Measurements from ENCODE around the gene TNRC6B.
"Not testable (repeated sequence)": the region's sequence is repeated elsewhere in the genome, so short reads cannot be mapped to it uniquely, and the experiment has no call there.

TNRC6B gene

DNA sequence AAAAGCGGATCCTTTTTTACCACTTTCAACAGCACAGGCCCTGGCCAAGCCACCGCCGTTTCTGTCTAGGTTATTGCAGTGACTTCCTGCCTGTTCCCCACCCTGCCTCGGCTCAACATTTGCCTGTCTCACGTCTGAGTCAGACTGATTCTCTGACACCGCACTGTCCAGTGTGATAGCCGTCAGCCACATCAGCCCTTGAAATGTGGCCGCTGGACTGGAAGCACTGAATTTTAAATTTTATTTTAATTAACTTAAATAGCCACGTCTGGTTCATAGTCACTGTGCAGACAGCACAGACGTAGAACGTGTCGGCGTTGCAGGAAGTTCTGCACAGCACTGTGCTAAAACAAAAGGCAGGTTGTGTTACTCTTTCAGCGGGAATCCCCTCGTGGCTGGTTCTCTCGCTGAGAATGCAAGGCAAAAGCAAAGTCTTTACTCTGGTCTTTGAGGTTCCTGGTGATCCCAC lies 112.3 kb downstream of the TNRC6B start:
- DNase-seq (ENCODE audit: low read depth in 2 of 2): peak; percentile 27 to 35

DNA sequence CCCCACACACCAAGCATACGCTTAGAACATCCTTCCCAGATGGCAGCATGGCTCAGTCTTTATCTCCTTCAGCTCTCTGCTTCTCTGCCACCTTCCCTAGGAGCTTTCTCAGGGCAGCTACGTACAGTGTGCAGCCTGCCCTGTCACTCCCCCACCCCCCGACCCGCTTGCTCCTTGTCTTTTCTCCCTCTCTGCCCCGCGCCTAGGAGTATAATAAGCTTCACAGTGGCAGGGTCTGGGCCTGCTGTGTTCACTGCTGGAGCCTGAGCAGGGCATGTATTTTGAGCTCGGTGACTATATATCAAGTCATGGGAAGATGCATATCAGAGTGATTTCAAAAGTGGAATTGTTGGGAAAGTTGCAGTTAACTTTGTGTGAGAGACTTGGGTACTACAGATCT lies 112.8 kb downstream of the TNRC6B start:
- no peak for DNase-seq (ENCODE audit: low read depth in 2 of 2)

DNA sequence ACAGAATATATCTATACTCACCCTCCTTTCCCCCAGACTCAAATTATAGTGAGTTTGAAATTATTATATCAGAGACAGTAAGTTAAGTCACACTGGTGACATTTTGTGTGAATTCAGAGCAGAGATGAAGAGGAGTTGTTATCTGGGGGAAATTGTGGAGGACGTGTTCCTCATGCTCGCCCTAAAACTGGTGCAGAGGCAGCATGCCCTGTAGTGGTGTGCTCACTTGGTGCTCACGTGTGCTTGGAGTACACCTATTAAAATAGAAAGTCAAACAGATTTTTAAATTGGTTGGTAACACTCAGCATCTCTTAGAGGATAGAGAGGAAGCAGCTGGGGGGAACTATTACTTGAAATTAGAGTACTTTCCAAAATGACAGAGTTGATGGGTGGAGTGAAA lies 117.0 kb downstream of the TNRC6B start:
- DNase-seq (ENCODE audit: low read depth in 2 of 2): no peak

DNA sequence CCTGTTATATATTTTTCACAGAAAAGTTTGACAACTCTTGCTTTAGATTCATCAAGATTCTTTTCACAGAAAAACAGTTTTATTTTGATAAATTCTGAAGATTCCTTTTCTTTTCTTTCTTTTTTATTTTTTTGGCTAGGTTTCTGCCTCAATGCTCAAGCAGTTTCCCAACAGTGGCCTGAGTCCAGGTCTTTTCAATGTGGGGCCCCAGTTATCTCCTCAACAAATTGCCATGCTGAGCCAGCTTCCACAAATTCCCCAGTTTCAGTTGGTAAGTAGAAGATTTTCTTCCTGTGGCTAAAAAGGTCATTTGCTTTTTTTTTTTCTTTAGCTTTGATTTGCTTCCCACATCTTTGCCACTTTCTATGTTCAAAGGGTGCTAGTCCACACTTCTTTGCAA lies 122.6 kb downstream of the TNRC6B start:
- no peak for DNase-seq (ENCODE audit: low read depth in 2 of 2)

GRCh38 chr22:40300884-40301672 lies 123.4 kb downstream of the TNRC6B start:
- DNase-seq (ENCODE audit: low read depth in 2 of 2): no peak

GRCh38 chr22:40302149-40302548 lies 124.4 kb downstream of the TNRC6B start:
- no peak for DNase-seq (ENCODE audit: low read depth in 2 of 2)

- DNase-seq (ENCODE audit: low read depth in 2 of 2): no peak
Observed at GRCh38 chr22:40305625-40306024, 127.9 kb downstream of the TNRC6B start.

DNA sequence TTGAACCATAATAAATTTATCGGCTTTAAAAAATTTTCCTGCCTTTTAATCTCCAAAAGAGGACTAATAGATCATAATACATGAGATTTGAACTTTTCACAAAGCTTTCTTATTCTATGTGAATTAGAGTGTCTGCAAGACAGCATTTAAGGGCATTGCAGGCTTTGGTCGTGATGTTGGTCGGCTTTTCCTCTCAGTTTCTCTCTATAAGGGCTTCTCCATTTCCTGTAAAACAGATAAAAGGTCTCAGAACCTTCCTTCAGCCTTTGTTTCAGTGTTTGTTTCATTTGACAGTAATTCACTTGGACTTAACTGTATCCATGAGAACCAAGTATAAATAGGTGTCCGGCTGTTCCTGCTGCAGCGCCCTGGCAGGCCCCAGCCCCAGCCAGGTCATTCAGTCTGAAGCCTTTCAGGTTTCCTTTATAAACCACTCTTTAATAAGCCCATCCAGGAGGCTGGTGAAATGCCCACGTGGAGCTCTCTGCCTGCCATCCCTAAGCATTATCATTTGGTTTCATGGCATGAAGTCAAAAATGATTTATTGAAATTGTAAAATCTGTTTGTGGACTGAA lies 131.4 kb downstream of the TNRC6B start:
- no peak for DNase-seq (ENCODE audit: low read depth in 2 of 2)

DNA sequence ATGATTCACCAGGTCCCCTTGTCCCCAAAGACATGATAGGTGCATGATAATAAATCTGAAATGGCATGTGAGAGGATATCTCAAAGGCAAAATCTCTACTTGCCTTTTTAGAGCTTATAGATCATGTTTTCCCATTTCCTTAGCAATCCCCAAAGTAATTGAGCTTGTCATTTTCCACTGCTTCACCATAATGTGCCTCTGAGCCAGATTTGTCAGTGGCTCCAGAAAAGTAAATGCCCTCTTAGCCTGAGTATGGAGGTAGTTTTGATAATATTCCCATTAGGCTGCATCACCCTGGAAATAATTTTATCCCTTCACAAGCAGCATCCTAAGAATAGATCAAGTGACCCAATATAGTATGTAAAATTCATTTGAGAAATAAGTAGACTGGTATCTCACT lies 131.9 kb downstream of the TNRC6B start:
- no peak for DNase-seq (ENCODE audit: low read depth in 2 of 2)

DNA sequence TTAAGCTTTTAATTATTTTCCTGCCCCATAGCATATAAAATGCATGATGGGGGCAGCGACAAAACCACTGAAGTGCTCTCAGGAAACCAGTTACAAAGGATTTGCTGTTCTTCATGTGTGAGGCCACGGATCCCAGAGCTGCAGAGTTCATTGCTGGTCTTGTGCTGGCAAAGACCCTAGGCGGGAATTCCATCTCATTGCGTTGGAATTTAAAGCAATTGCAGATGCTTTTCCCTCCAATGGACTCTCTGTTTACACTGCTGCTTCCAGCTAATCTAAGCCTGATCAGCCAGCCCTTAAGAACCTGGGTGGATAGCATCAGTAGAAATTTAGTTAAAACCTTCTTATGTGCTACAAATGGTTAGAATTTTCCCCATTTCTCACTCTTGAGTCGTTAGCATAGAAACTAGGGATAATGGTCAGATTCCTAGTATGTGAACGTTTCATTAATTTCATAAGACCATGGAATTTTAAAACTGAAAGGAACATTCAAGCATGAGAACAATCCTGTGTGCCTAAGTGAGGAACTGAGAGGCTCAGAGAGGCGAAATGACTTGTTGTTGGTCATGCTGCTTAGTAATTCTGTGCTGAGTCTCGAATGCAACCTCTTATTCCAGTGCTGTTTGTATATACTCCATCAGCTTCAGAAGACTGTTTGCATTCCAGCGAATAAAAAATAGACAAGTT lies 132.5 kb downstream of the TNRC6B start:
- no peak for DNase-seq (ENCODE audit: low read depth in 2 of 2)

GRCh38 chr22:40310768-40311120 lies 133.0 kb downstream of the TNRC6B start:
- no peak for DNase-seq (ENCODE audit: low read depth in 2 of 2)

DNA sequence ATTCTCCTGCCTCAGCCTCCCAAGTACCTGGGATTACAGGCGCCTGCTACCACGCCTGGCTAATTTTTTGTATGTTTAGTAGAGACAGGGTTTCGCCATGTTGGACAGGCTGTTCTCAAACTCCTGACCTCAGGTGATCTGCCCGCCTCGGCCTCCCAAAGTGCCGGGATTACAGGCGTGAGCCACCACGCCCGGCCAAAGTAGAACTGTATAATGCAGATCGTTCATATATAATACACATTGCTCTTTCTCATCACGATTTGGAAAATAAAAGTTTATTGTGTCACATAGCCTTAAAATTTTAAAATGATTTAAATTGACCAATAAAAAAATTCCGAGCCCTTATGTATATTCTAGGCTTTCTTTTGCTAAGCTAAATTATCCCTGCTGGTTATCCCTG lies 133.9 kb downstream of the TNRC6B start:
- DNase-seq (ENCODE audit: low read depth in 2 of 2): not testable (repeated sequence)

- no peak for DNase-seq (ENCODE audit: low read depth in 2 of 2)
Observed at GRCh38 chr22:40312050-40312449, 134.3 kb downstream of the TNRC6B start.

- DNase-seq (ENCODE audit: low read depth in 2 of 2): no peak
Observed at GRCh38 chr22:40313007-40313406, 135.3 kb downstream of the TNRC6B start.

GRCh38 chr22:40314041-40314440 lies 136.3 kb downstream of the TNRC6B start:
- no peak for DNase-seq (ENCODE audit: low read depth in 2 of 2)

DNA sequence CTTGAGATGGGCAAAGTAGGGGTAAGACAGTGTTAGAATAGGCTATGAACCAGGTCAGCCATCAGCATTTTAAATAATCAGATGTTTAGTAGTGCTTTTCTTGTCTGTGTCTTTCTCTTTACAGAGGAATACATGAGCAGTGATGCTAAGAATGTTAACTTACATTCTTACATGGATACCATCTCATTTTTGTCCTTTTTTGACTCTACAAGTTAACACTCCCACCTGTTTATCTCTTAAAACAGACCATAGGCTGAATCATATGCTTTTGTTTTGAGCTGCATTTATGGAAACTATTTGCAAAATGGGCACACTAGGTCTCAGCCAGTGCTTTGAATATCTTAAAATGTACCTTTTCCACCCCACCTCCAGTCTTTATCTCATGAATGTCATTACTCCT lies 143.0 kb downstream of the TNRC6B start:
- DNase-seq (ENCODE audit: low read depth in 2 of 2): no peak

DNA sequence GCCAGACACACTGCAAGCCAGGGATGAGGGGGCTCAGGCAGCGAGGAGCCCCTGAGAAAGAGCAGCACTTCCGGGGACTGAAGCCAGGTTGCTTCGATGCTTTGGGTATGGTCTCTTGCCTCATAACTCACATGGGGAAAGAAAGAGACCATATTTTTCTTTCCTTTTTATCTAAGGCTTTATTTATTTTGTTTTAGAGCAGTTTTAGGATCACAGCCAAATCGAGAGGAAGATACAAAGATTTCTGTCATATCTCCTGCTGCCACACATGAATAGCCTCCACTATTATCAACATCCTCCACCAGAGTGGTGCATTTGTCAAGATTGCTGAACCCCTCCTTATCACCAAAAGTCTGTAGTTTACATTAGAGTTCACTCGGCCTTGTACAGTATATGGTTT lies 144.3 kb downstream of the TNRC6B start:
- no peak for DNase-seq (ENCODE audit: low read depth in 2 of 2)

DNA sequence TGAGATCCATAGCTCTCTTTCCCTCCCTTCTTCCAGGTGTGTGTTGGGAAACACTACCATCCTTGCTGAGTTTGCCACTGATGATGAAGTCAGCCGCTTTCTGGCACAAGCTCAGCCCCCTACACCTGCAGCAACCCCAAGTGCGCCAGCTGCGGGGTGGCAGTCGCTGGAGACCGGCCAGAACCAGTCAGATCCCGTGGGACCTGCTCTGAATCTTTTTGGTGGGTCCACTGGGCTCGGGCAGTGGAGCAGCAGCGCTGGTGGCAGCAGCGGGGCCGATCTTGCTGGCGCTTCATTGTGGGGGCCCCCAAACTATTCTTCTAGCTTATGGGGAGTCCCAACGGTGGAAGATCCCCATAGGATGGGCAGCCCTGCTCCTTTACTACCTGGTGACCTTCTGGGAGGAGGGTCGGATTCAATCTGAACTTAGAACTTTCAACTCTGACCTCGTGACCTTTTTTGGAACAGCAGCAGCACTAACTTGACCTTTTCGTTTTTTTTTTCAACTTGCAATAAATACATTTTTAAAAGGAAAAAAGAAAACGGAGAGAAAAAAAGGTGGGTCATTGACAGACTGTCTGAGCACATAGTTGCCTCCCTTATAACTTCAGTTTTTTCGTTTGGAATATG lies 145.2 kb downstream of the TNRC6B start:
- no peak for DNase-seq (ENCODE audit: low read depth in 2 of 2)

- no peak for DNase-seq (ENCODE audit: low read depth in 2 of 2)
Observed at GRCh38 chr22:40323681-40324171, 146.0 kb downstream of the TNRC6B start.

DNA sequence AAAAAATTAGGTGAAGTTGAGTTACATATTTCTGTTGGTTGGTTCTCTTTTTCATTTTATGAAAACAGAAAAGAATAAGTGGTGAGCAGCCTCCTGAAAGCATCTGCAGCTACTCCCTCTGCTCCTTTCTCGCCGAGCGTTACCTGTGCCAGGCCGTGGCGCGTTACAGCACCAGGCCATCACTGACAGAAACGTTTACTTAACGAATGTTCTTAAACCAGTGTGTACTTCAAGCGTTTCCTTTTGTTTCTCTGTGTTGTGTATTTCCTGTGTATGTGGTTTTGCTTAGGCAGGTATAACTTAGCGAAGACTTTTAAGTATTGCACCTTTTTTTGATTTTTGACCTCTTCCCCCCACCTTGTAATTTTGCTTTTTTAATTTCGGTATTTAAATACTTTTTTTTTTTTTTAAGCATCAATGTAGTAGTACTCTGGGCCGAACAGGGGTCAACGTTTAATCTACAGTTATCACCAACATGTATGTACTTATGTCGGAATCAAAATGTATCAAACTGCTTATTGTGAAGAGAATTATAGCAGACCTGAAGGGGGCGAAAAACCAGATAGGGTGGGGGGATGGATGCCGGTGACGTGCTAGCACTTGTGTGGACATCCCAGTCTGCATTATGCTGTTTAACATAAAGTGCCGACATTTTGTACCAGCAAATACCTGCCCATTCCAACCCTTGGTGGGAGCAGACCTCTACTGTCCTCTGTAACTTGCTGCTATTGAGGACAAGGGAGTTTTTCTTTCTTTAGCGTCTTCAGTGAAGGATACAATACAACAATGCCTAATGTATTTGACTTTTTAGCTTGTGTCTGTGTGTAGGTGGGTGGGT lies 147.0 kb downstream of the TNRC6B start:
- no peak for DNase-seq (ENCODE audit: low read depth in 2 of 2)

DNA sequence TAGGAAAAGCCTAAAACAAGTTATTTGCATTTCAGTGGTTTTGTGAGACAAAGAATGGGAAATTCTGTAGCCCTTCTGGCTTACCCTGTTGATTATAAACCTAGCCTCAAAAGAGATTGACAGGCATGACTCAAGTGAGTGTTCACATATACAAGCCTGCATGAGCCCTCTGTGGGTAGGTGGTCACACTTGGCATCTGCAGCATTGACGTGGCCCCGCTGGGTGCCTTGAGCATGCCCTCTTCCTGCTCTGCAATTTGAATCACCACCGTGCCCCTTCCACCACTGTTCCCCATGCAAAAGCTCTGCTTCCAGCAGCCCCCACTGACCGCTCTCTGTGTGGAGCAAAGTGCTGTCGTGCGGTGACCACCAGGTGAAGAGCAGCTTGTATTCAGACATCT lies 147.6 kb downstream of the TNRC6B start:
- DNase-seq (ENCODE audit: low read depth in 2 of 2): no peak
